Keratinocyte (primary cell): ENCODE measurements around the gene ZNF362. TPM values are rescaled to one million over a fixed set of nuclear protein-coding genes. Genes with fewer than 3 reads are reported as not detected.

Source experiments
- DNase-seq: peaks from one replicate; pipeline ENCODE4 v3.0.0-alpha.2; 2011; ENCODE audit warnings: low read depth, missing footprints, low spot score
- FAIRE-seq: peaks from 2 replicates; lab custom pipeline; 2011; peaks lifted over from hg19 to GRCh38; lab: Jason Lieb, UNC
- H2AFZ ChIP-seq: 2 replicates; pipeline ENCODE4 v1.6.0; 2012; ENCODE audit warnings: low read length, control low read depth, inconsistent platforms; ENCODE audit not compliant: control insufficient read depth
- H3K27ac ChIP-seq: 2 replicates; pipeline ENCODE4 v1.5.1; 2011; ENCODE audit warnings: low read length; ENCODE audit not compliant: control insufficient read depth, insufficient read depth
- H3K27me3 ChIP-seq: 3 replicates; pipeline ENCODE4 v1.6.0; 2011; ENCODE audit warnings: low read length; ENCODE audit not compliant: control insufficient read depth, insufficient read depth; ENCODE audit errors: extremely low read depth
- H3K36me3 ChIP-seq, 2 experiments: 2 replicates in 1 of 2; 3 replicates in 1 of 2; pipeline ENCODE4 v1.5.1; 2011; ENCODE audit warnings: low read length in 2 of 2, mild to moderate bottlenecking in 1 of 2; ENCODE audit not compliant: control insufficient read depth in 2 of 2, insufficient read depth in 2 of 2; ENCODE audit errors: extremely low read depth in 1 of 2
- H3K4me1 ChIP-seq: 3 replicates; pipeline ENCODE4 v1.5.1; 2011; ENCODE audit warnings: low read length; ENCODE audit not compliant: control insufficient read depth, insufficient read depth; ENCODE audit errors: extremely low read depth
- H3K4me2 ChIP-seq: 3 replicates; pipeline ENCODE4 v1.6.0; 2011; ENCODE audit warnings: low read depth, low read length; ENCODE audit not compliant: control insufficient read depth, insufficient read depth; ENCODE audit errors: extremely low read depth
- H3K4me3 ChIP-seq, 3 experiments: fragments of 200-600 bp in 1 of 3; sonication (generic) in 1 of 3; 2 replicates in 2 of 3; 3 replicates in 1 of 3; pipeline ENCODE4 v1.5.1; 2011 to 2016; ENCODE audit warnings: low read length in 3 of 3, mild to moderate bottlenecking in 3 of 3, control low read depth in 2 of 3, inconsistent platforms in 1 of 3, low read depth in 1 of 3, mixed read lengths in 1 of 3, mixed run types in 1 of 3, moderate library complexity in 1 of 3; ENCODE audit not compliant: control insufficient read depth in 2 of 3, insufficient read depth in 2 of 3; ENCODE audit errors: extremely low read depth in 1 of 3
- H3K79me2 ChIP-seq: 2 replicates; pipeline ENCODE4 v1.6.0; 2012; ENCODE audit warnings: low read length; ENCODE audit not compliant: control insufficient read depth, insufficient read depth
- H3K9ac ChIP-seq: 3 replicates; pipeline ENCODE4 v1.6.0; 2011; ENCODE audit warnings: low read length; ENCODE audit not compliant: control insufficient read depth, insufficient read depth; ENCODE audit errors: extremely low read depth
- H3K9me1 ChIP-seq: 3 replicates; pipeline ENCODE4 v1.6.0; 2011; ENCODE audit warnings: low read length; ENCODE audit not compliant: control insufficient read depth, insufficient read depth; ENCODE audit errors: extremely low read depth
- H3K9me3 ChIP-seq: 2 replicates; pipeline ENCODE4 v1.5.1; 2012; ENCODE audit warnings: low read depth, low read length; ENCODE audit not compliant: control insufficient read depth
- H4K20me1 ChIP-seq: 3 replicates; pipeline ENCODE4 v1.6.0; 2011; ENCODE audit warnings: low read length; ENCODE audit not compliant: control insufficient read depth, insufficient read depth; ENCODE audit errors: extremely low read depth
- EZH2 ChIP-seq: IDR thresholded peaks from one replicate; pipeline ENCODE4 v1.6.1; 2012; ENCODE audit warnings: inconsistent platforms, mild to moderate bottlenecking, low read length, moderate library complexity
- dilution Hi-C: fragments of 300-500 bp; cut with MboI; formaldehyde crosslinking; loops from one replicate; pipeline ENCODE4 v1.7.0; 2020; ENCODE audit warnings: low sequenced_read_pairs; ENCODE audit not compliant: extremely low pct_ligation_motif_present
- polyA plus RNA-seq, 5 experiments: library from polyadenylated mRNA; depleted of rRNA in 3 of 5; stranded (reverse) in 3 of 5; stranded (forward) in 1 of 5; unstranded in 1 of 5; fragments of >200 nt; gene quantifications; 1 replicate in 1 of 5; 2 replicates in 3 of 5; 3 replicates in 1 of 5; pipeline versions ENCODE4 v1.2.1 to v1.2.3, GENCODE V29; 2011 to 2012; ENCODE audit warnings: missing spikeins in 2 of 5, low read depth in 1 of 5, low replicate concordance in 1 of 5
- TF ChIP-seq, protein P1 (sequence below), 3 experiments: IDR thresholded peaks in 1 of 3; conservative IDR thresholded peaks in 1 of 3; optimal IDR thresholded peaks in 1 of 3; 2 replicates in 2 of 3; 3 replicates in 1 of 3; pipeline versions ENCODE3 to v1.5.1; 2011; ENCODE audit warnings: low read length in 3 of 3, mild to moderate bottlenecking in 3 of 3, moderate library complexity in 2 of 3, control low read depth in 1 of 3, inconsistent platforms in 1 of 3; ENCODE audit not compliant: insufficient read depth in 2 of 3; ENCODE audit errors: extremely low read depth in 1 of 3

Gene ZNF362
- polyA plus RNA-seq, 1 donor (not counting 4 experiments of a cell fraction or from before 2014, with no cell fraction given): 2.2 TPM

DNA sequence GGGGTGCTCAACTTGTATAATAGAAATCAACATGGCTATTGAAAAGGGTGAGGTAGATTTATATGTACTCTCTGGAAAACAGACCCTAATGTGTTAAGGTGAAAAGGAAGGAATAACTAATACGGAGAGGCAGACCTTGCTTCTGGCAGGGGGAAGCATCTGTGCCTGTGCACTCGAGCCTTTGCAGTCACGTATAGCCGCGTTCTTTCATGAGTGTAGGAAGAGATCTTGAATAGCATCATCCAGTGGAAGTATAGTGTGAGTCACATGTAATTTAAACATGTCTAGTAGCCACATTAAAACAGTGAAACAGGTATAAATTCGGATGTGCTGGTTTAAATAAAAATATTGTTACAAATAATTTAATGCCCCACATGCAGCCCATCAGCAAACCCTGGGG is 61.7 kb downstream of the ZNF362 start:
- FAIRE-seq: no peak
- peaks cover 3% of the 10 kb centered on the region for H4K20me1 ChIP-seq

DNA sequence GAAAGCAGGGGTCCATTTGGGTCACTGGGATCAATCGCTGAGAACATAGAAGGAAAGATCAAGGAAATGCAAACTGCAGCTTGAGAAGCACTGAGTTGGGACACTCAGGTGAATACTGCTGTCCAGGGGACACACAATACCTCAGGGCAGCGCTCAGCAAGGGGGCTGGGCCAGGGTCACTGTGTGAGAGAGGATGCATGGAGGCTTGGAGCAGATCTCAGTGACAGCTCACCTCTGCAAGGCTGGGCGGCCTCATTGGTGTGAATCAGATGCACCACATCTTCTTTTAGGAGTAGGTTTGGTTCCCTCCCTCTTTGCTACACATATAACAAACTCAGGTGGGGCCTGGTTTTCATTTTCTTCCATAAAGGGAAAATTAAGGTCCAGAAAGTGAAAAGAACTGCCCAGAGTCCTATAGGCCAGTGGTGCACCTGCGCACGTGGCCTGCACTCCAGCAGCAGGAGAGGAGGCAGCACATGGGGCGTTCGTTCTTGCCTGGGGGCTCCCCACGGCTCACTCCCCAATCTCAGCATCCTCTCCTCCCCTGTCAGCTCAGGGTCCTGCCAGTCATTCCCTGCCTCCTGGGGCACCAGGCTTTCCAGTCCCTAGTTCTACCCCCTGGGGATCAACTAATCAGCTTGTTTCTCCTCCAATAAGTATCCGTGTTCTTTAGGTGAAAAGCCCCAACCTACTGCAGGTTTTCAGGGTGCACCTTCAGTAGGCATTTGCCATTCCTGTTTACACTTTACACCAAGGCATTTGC is 63.1 kb downstream of the ZNF362 start:
- Histone ChIP-seq H2AFZ (no peak overlapping the region), H3K4me2 (no peak overlapping the region), H3K27me3 (no peaks in the 10 kb centered on the region), H4K20me1 (peaks cover 12% of the 10 kb centered on the region), H3K4me1 (no peaks in the 10 kb centered on the region), H3K9me1 (no peaks in the 10 kb centered on the region), H3K27ac (no peak overlapping the region), H3K9me3 (no peaks in the 10 kb centered on the region), H3K4me3 (no peak overlapping the region), H3K36me3 (peaks cover 14 to 16% of the 10 kb centered on the region in 2 experiments), H3K79me2 (no peaks in the 10 kb centered on the region), H3K9ac (no peak overlapping the region)
- TF ChIP-seq EZH2: no peak
- TF ChIP-seq, protein P1, sequence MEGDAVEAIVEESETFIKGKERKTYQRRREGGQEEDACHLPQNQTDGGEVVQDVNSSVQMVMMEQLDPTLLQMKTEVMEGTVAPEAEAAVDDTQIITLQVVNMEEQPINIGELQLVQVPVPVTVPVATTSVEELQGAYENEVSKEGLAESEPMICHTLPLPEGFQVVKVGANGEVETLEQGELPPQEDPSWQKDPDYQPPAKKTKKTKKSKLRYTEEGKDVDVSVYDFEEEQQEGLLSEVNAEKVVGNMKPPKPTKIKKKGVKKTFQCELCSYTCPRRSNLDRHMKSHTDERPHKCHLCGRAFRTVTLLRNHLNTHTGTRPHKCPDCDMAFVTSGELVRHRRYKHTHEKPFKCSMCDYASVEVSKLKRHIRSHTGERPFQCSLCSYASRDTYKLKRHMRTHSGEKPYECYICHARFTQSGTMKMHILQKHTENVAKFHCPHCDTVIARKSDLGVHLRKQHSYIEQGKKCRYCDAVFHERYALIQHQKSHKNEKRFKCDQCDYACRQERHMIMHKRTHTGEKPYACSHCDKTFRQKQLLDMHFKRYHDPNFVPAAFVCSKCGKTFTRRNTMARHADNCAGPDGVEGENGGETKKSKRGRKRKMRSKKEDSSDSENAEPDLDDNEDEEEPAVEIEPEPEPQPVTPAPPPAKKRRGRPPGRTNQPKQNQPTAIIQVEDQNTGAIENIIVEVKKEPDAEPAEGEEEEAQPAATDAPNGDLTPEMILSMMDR (optimal IDR thresholded peaks at IDR 0.05 in 1 of 3, IDR thresholded peaks at IDR 0.05 in 1 of 3, conservative IDR thresholded peaks at IDR 0.05 in 1 of 3; ENCODE audit: extremely low read depth in 1 of 3, insufficient read depth in 2 of 3, low read length in 3 of 3): no peak
- FAIRE-seq (no peak), DNase-seq (no peak)
- dilution Hi-C loops: no loop called here

More for the DNA sequence above, 61.7 kb downstream of the ZNF362 start:
- H3K27ac ChIP-seq: no peak overlapping the region
- H3K4me1 ChIP-seq: no peaks in the 10 kb centered on the region
- no peaks in the 10 kb centered on the region for H3K27me3 ChIP-seq
- no peak overlapping the region for H3K9ac ChIP-seq
- dilution Hi-C loops: no loop called here
- H3K9me3 ChIP-seq: no peaks in the 10 kb centered on the region
- no peak overlapping the region for H3K4me3 ChIP-seq
- H3K79me2 ChIP-seq: no peaks in the 10 kb centered on the region
- no peak overlapping the region for H3K4me2 ChIP-seq
- TF ChIP-seq EZH2: no peak
- TF ChIP-seq, protein P1 (optimal IDR thresholded peaks at IDR 0.05 in 1 of 3, IDR thresholded peaks at IDR 0.05 in 1 of 3, conservative IDR thresholded peaks at IDR 0.05 in 1 of 3; ENCODE audit: extremely low read depth in 1 of 3, insufficient read depth in 2 of 3, low read length in 3 of 3): no peak
- H3K9me1 ChIP-seq: no peaks in the 10 kb centered on the region
- peaks cover 3 to 4% of the 10 kb centered on the region in 2 experiments for H3K36me3 ChIP-seq
- H2AFZ ChIP-seq: no peak overlapping the region
- no peak for DNase-seq
